ENCODE measurements around the gene HBP1.
"Not testable (repeated sequence)": the region's sequence is repeated elsewhere in the genome, so short reads cannot be mapped to it uniquely, and the experiment has no call there.

The HBP1 gene

GRCh38 chr7:107155726-107156125, 13.1 kb upstream of the HBP1 start:
- not testable (repeated sequence) for DNase-seq

- no peak for DNase-seq
Observed at GRCh38 chr7:107157091-107157490, 11.7 kb upstream of the HBP1 start.

- no peak for DNase-seq
Observed at GRCh38 chr7:107158028-107158427, 10.8 kb upstream of the HBP1 start.

GRCh38 chr7:107160389-107160788, 8.4 kb upstream of the HBP1 start:
- DNase-seq, result no peak

GRCh38 chr7:107161415-107161814, 7.4 kb upstream of the HBP1 start:
- no peak for DNase-seq

GRCh38 chr7:107162475-107162874, 6.3 kb upstream of the HBP1 start:
- DNase-seq, result no peak

- DNase-seq, result no peak
Observed at GRCh38 chr7:107164092-107164491, 4.7 kb upstream of the HBP1 start.

GRCh38 chr7:107165341-107165740, 3.5 kb upstream of the HBP1 start:
- DNase-seq, result no peak

GRCh38 chr7:107166736-107167426, 1.9 kb upstream of the HBP1 start:
- no peak for DNase-seq

- peak in 2 of 14 donors; percentile 27 to 76 for DNase-seq
Observed at GRCh38 chr7:107167483-107168232, 1.1 kb upstream of the HBP1 start.

- DNase-seq, result peak; percentile 73 to 98 (median 96)
Observed at GRCh38 chr7:107169120-107170050, 582 bp downstream of the HBP1 start.

- no peak for DNase-seq
Observed at GRCh38 chr7:107170051-107170915, 1.5 kb downstream of the HBP1 start.

GRCh38 chr7:107171496-107171895, 2.7 kb downstream of the HBP1 start:
- no peak for DNase-seq

GRCh38 chr7:107172276-107173032, 3.7 kb downstream of the HBP1 start:
- DNase-seq, result no peak

- no peak for DNase-seq
Observed at GRCh38 chr7:107173191-107173590, 4.4 kb downstream of the HBP1 start.

GRCh38 chr7:107173691-107174406, 5.0 kb downstream of the HBP1 start:
- DNase-seq, result peak in 1 of 14 donors; percentile 5

GRCh38 chr7:107179326-107180164, 10.7 kb downstream of the HBP1 start:
- DNase-seq, result no peak

- no peak for DNase-seq
Observed at GRCh38 chr7:107180378-107180777, 11.6 kb downstream of the HBP1 start.

GRCh38 chr7:107181172-107181571, 12.4 kb downstream of the HBP1 start:
- no peak for DNase-seq

- no peak for DNase-seq
Observed at GRCh38 chr7:107185716-107186115, 16.9 kb downstream of the HBP1 start.
